Testis (tissue), 2 donors: ENCODE data around the gene CEACAM6.

Source experiments
- POLR2A ChIP-seq: fragments of 450-650 bp; IDR thresholded peaks from one replicate; pipeline ENCODE4 v1.6.1; 2017; ENCODE audit warnings: antibody characterized with exemption, mild to moderate bottlenecking, moderate library complexity
- TF ChIP-seq, protein P1 (sequence below), 3 experiments: fragments of 450-650 bp in 2 of 3; fragments of 200-600 bp in 1 of 3; sonication (generic) in 1 of 3; IDR thresholded peaks; one replicate each; pipeline ENCODE4 v1.5.1; 2016 to 2019; ENCODE audit warnings: antibody characterized with exemption in 3 of 3, mild to moderate bottlenecking in 2 of 3, moderate library complexity in 1 of 3

DNA sequence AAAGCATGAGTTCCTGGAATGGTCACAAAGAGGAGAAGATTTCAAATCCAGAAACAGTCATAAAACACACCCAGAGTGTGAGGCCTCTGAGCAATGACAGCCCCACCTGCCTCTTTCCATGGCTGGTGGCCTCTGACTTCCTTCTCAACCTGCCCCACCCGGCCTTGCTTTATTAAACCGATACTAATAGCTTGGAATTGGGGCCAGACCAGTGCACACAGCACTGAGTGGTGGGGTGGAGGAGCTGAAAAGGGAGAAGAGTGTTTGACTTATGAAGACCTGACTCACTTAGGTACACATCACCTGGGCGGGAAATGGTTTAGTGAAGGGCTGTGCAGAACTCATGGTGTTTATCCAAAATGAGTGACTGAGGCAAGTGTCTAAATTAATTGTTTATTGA is 20.7 kb upstream of the CEACAM6 start:
- TF ChIP-seq, protein P1, sequence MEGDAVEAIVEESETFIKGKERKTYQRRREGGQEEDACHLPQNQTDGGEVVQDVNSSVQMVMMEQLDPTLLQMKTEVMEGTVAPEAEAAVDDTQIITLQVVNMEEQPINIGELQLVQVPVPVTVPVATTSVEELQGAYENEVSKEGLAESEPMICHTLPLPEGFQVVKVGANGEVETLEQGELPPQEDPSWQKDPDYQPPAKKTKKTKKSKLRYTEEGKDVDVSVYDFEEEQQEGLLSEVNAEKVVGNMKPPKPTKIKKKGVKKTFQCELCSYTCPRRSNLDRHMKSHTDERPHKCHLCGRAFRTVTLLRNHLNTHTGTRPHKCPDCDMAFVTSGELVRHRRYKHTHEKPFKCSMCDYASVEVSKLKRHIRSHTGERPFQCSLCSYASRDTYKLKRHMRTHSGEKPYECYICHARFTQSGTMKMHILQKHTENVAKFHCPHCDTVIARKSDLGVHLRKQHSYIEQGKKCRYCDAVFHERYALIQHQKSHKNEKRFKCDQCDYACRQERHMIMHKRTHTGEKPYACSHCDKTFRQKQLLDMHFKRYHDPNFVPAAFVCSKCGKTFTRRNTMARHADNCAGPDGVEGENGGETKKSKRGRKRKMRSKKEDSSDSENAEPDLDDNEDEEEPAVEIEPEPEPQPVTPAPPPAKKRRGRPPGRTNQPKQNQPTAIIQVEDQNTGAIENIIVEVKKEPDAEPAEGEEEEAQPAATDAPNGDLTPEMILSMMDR (IDR thresholded peaks at IDR 0.05), result no peak
- TF ChIP-seq POLR2A, result no peak
